Measurements from ENCODE around the gene HADH.

Gene HADH

GRCh38 chr4:108045687-108046024 lies 56.0 kb downstream of the HADH start (continued):
- no peak for TF ChIP-seq TSHZ1 (tag by site-specific recombination; IDR thresholded peaks at IDR 0.05; ENCODE audit: borderline replicate concordance)
- TF ChIP-seq ZSCAN18 (tag by site-specific recombination; IDR thresholded peaks at IDR 0.05): no peak
- TF ChIP-seq HOXD13 (CRISPR knock-in tag; IDR thresholded peaks at IDR 0.05; ENCODE audit: borderline replicate concordance): no peak

DNA sequence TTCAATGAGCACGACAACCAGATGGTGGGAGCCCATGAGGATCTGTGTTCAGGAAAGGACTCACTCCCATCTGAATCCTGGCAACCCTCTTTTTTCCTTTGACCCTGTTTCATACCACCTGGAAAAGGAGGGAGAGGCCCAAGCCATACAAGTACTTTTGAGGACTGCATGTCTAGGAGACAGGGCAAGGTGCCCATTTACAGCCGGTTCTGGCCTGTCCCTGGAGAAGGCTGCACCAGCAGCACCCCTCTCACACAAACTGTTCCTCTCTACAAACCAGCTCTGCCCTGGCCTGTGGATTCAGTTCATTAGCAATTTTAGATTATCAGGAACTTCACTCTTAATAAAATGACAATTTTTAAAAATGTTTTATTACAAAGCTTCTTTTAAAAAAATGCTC lies 57.5 kb downstream of the HADH start:
- POLR2A ChIA-PET: no interaction called here
- no peak overlapping the region for H3K27ac ChIP-seq (ENCODE audit: extremely low read depth, low read depth, low read length)
- CTCF ChIA-PET: no interaction called here

GRCh38 chr4:108048157-108048556 lies 58.5 kb downstream of the HADH start:
- no peak overlapping the region for H3K4me3 ChIP-seq (ENCODE audit: low read depth, low read length)
- no peak overlapping the region for H3K27ac ChIP-seq (ENCODE audit: extremely low read depth, low read depth, low read length)
- no peaks in the 10 kb centered on the region for H3K9me3 ChIP-seq (ENCODE audit: control insufficient read depth, insufficient read depth, low read depth, low read length)
- TF ChIP-seq ZNF274 (IDR thresholded peaks at IDR 0.05; ENCODE audit: low read length): no peak
- TF ChIP-seq ZNF274 (tag by site-specific recombination; IDR thresholded peaks at IDR 0.05; ENCODE audit: borderline replicate concordance): no peak
- no peak for TF ChIP-seq TSHZ1 (tag by site-specific recombination; IDR thresholded peaks at IDR 0.05; ENCODE audit: borderline replicate concordance)
- no peak for TF ChIP-seq ZNF660 (tag by site-specific recombination; IDR thresholded peaks at IDR 0.05)
- no peak for TF ChIP-seq GLIS1 (tag by site-specific recombination; IDR thresholded peaks at IDR 0.05)
- no peaks in the 10 kb centered on the region for H3K4me1 ChIP-seq (ENCODE audit: control insufficient read depth, insufficient read depth, low read length)
- POLR2A ChIA-PET: no interaction called here
- CTCF ChIA-PET: no interaction called here
- peaks cover 0 to 24% of the 10 kb centered on the region in 2 experiments; a peak in 1 of 3 replicates for H3K36me3 ChIP-seq (ENCODE audit: control insufficient read depth in 2 of 2, insufficient read depth in 1 of 2, low read length in 2 of 2)

More for the DNA sequence above, 57.5 kb downstream of the HADH start:
- Histone ChIP-seq H3K4me1 (ENCODE audit: control insufficient read depth, insufficient read depth, low read length) (no peaks in the 10 kb centered on the region), H3K36me3 (ENCODE audit: control insufficient read depth in 2 of 2, insufficient read depth in 1 of 2, low read length in 2 of 2) (peaks cover 0 to 19% of the 10 kb centered on the region in 2 experiments; a peak in 1 of 3 replicates), H3K4me3 (ENCODE audit: low read depth, low read length) (no peak overlapping the region), H3K9me3 (ENCODE audit: control insufficient read depth, insufficient read depth, low read depth, low read length) (no peaks in the 10 kb centered on the region)
- TF ChIP-seq ZNF530 (tag by site-specific recombination; IDR thresholded peaks at IDR 0.05; ENCODE audit: low read depth): no peak
- TF ChIP-seq, protein P1, sequence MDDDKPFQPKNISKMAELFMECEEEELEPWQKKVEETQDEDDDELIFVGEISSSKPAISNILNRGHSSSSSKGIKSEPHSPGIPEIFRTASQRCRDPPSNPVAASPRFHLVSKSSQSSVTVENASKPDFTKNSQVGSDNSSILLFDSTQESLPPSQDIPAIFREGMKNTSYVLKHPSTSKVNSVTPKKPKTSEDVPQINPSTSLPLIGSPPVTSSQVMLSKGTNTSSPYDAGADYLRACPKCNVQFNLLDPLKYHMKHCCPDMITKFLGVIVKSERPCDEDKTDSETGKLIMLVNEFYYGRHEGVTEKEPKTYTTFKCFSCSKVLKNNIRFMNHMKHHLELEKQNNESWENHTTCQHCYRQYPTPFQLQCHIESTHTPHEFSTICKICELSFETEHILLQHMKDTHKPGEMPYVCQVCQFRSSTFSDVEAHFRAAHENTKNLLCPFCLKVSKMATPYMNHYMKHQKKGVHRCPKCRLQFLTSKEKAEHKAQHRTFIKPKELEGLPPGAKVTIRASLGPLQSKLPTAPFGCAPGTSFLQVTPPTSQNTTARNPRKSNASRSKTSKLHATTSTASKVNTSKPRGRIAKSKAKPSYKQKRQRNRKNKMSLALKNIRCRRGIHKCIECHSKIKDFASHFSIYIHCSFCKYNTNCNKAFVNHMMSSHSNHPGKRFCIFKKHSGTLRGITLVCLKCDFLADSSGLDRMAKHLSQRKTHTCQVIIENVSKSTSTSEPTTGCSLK (tag by site-specific recombination; IDR thresholded peaks at IDR 0.05): no peak
- TF ChIP-seq ZNF266 (tag by site-specific recombination; IDR thresholded peaks at IDR 0.05; ENCODE audit: low read depth): no peak
- TF ChIP-seq PRDM10 (tag by site-specific recombination; IDR thresholded peaks at IDR 0.05): no peak
- TF ChIP-seq ZFP41 (tag by site-specific recombination; IDR thresholded peaks at IDR 0.05; ENCODE audit: borderline replicate concordance): no peak
